Neural crest cell (in vitro differentiated cells): ENCODE measurements around the gene RGS14. TPM values are rescaled to one million over a fixed set of nuclear protein-coding genes. Genes with fewer than 3 reads are reported as not detected.

ENCODE experiments used
- DNase-seq: peaks from one replicate; pipeline ENCODE4 v3.0.0; 2021; ENCODE audit warnings: low read depth, mixed read lengths, low spot score
- H3K27ac Mint-ChIP-seq: one replicate; pipeline ENCODE4 v1.8.0; 2021; ENCODE audit warnings: mild to moderate bottlenecking, mixed read lengths; ENCODE audit not compliant: unreplicated experiment
- H3K27me3 Mint-ChIP-seq: 2 replicates; pipeline ENCODE4 v1.8.0; 2021; ENCODE audit warnings: low read depth, mild to moderate bottlenecking, mixed read lengths
- H3K36me3 Mint-ChIP-seq: 2 replicates; pipeline ENCODE4 v1.8.0; 2021; ENCODE audit warnings: low read depth, mild to moderate bottlenecking, mixed read lengths
- H3K4me1 Mint-ChIP-seq: 2 replicates; pipeline ENCODE4 v1.8.0; 2021; ENCODE audit warnings: mixed read lengths
- H3K4me3 Mint-ChIP-seq: one replicate; pipeline ENCODE4 v1.8.0; 2021; ENCODE audit warnings: mild to moderate bottlenecking, mixed read lengths
- H3K9me3 Mint-ChIP-seq: 2 replicates; pipeline ENCODE4 v1.8.0; 2021; ENCODE audit warnings: mixed read lengths
- total RNA-seq: library from RNA; stranded (reverse); gene quantifications from 2 replicates; pipeline ENCODE4 v1.2.1, GENCODE V29; 2021
- TF ChIP-seq, protein P1 (sequence below): fragments of 200-600 bp; sonication (generic); conservative IDR thresholded peaks from 2 replicates; pipeline ENCODE4 v1.5.0; 2021; ENCODE audit warnings: antibody characterized with exemption, mild to moderate bottlenecking

RGS14 gene
- total RNA-seq, 1 donor from 2014 or later: 12.3 TPM

GRCh38 chr5:177330991-177331842 lies 26.5 kb upstream of the RGS14 start:
- Mint-ChIP-seq H3K27ac (no peak overlapping the region), H3K4me1 (no peaks in the 10 kb centered on the region), H3K4me3 (no peak overlapping the region), H3K27me3 (no peaks in the 10 kb centered on the region), H3K9me3 (no peaks in the 10 kb centered on the region), H3K36me3 (peaks cover 2% of the 10 kb centered on the region)
- DNase-seq: no peak
- TF ChIP-seq, protein P1, sequence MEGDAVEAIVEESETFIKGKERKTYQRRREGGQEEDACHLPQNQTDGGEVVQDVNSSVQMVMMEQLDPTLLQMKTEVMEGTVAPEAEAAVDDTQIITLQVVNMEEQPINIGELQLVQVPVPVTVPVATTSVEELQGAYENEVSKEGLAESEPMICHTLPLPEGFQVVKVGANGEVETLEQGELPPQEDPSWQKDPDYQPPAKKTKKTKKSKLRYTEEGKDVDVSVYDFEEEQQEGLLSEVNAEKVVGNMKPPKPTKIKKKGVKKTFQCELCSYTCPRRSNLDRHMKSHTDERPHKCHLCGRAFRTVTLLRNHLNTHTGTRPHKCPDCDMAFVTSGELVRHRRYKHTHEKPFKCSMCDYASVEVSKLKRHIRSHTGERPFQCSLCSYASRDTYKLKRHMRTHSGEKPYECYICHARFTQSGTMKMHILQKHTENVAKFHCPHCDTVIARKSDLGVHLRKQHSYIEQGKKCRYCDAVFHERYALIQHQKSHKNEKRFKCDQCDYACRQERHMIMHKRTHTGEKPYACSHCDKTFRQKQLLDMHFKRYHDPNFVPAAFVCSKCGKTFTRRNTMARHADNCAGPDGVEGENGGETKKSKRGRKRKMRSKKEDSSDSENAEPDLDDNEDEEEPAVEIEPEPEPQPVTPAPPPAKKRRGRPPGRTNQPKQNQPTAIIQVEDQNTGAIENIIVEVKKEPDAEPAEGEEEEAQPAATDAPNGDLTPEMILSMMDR: no peak

DNA sequence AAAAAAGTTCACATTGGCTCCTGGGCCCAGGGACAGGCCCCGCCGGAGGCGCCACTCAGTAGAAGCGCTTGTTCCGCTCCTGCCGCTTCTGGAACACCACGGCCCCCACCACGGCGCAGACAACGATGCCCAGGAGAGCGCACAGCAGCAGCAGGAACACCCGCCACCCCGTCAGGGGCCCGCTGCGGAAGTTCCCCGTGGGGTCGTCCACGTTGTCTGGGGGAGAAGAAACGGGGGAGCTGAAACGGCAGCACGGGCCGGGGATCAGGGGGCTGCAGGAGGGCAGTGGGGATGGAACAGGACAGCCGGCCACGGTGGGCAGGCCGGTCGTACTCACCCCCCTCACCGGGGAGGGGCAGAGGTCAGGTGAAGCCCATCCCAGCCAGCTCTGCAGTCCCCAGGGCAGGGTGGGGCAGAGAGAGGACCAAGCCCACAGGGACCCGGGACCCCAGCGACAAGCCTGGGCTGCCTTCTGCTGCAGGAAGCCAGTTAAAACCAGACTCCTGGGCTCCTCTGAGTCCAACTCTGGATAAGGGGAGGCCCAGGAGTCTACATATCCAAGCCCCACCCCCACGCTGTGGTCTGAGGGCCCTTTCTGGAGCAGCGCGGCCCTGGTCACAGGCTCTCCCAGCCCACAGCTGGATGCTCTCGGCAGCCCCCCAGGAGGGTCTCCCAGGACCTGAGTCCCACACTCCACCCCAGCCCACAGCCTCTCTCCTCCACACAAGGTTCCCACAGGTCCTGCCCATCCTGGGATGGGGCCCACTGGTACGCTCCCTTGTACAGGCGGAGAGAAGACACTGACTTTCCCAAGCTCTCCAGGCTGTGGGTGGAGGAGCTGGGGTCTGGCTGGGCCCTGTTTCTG lies 25.5 kb upstream of the RGS14 start:
- H3K27me3 Mint-ChIP-seq: no peaks in the 10 kb centered on the region
- H3K27ac Mint-ChIP-seq: no peak overlapping the region
- no peak for DNase-seq
- H3K36me3 Mint-ChIP-seq: peaks cover 4% of the 10 kb centered on the region
- H3K4me1 Mint-ChIP-seq: no peaks in the 10 kb centered on the region
- no peak overlapping the region for H3K4me3 Mint-ChIP-seq
- no peaks in the 10 kb centered on the region for H3K9me3 Mint-ChIP-seq
- TF ChIP-seq, protein P1: no peak

DNA sequence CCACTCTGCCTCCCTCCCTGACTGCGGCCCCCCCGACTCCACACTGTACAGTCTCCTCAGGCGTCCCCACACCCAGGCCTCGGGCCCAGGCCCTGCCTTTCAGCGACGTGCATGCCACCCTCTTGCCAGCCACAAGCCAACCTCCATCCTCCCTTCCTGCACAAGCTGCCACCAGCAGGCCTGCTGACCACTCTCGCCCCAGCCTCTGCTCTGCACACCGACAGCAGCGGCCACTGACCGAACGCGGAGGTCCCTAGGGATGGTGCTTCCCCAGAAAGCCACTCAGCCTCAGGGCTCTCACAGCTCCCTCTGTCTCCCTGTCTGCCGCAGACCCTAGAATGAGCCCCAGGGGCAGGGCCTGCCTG lies 24.8 kb upstream of the RGS14 start:
- H3K9me3 Mint-ChIP-seq: no peaks in the 10 kb centered on the region
- no peak overlapping the region for H3K27ac Mint-ChIP-seq
- no peaks in the 10 kb centered on the region for H3K27me3 Mint-ChIP-seq
- TF ChIP-seq, protein P1: no peak
- no peak overlapping the region for H3K4me3 Mint-ChIP-seq
- peaks cover 2% of the 10 kb centered on the region for H3K36me3 Mint-ChIP-seq
- DNase-seq: no peak
- H3K4me1 Mint-ChIP-seq: no peaks in the 10 kb centered on the region

DNA sequence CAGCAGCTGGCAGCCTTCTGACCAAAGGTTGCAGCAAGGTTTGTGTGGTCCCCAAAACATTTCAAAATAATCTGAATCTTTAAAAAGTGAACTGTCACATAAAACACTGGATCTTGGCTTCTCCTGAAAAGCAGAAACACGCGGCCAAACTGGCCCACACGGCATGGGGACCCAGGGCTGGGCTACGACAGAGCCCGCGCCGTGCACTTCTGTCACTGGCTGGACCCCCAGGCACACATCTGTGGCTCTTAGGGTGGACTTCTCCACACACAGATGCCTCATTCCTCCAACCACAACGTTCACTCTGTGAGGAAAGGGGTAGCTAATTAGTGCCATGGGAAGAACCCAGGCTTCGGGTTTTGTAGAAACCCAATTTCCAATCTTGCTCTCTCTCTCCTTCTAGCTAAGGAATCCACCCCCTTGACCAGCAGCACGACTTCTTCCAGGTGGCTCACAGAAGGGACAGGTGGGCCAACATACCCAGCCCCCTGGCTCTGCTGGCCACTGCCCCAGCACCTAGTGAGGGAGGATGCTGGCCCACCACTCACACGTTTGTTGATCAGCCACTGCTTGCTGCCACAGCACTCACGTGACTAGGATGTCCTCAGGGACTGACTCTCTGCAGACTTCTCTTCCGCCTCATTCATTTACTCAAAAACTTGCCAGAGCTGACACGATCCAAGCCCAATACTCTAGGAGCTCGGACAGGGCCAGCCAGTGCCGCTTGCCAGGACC lies 24.1 kb upstream of the RGS14 start:
- DNase-seq: no peak
- Mint-ChIP-seq H3K4me1 (no peaks in the 10 kb centered on the region), H3K27me3 (no peaks in the 10 kb centered on the region), H3K9me3 (no peaks in the 10 kb centered on the region), H3K4me3 (no peak overlapping the region), H3K36me3 (peaks cover 2% of the 10 kb centered on the region), H3K27ac (no peak overlapping the region)
- TF ChIP-seq, protein P1: no peak

DNA sequence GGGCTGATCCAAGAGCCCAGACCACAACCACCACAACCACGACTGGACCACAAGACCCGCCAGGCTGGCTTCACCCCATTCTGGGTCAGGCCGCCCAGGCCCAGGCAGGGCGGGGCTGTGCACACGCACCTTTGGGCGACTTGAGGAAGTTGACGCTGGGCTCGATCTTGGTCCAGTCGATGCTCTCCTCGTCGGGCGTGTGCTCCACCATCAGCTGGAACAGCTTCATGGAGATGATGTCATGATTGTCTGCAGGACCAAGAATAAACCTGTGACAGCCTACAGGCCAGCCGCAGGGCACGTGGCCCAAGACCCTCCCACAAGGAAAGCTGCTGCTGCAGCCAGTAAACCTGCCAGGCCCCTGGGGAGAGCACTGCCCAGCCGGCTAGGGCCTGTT lies 23.6 kb upstream of the RGS14 start:
- Mint-ChIP-seq H3K4me1 (no peaks in the 10 kb centered on the region), H3K36me3 (peaks cover 2% of the 10 kb centered on the region), H3K9me3 (no peaks in the 10 kb centered on the region), H3K4me3 (no peak overlapping the region), H3K27ac (no peak overlapping the region), H3K27me3 (no peaks in the 10 kb centered on the region)
- DNase-seq: no peak
- TF ChIP-seq, protein P1: no peak
